Breast epithelium (tissue), 3 donors: Measurements from ENCODE around the gene PPP1CA.

ENCODE experiments used
- POLR2A ChIP-seq: fragments of 450-650 bp; IDR thresholded peaks from one replicate; pipeline ENCODE4 v1.6.1; 2016; ENCODE audit warnings: antibody characterized with exemption, mild to moderate bottlenecking, moderate library complexity
- POLR2AphosphoS5 ChIP-seq, 3 donors: sonication (generic); formaldehyde crosslinking; IDR thresholded peaks; one replicate each; pipeline ENCODE4 v1.6.1; 2017; ENCODE audit warnings: antibody characterized with exemption in 3 of 3
- TF ChIP-seq, protein P1 (sequence below), 3 donors: fragments of 450-650 bp; IDR thresholded peaks; one replicate each; pipeline ENCODE4 v1.5.1; 2016 to 2017; ENCODE audit warnings: antibody characterized with exemption in 3 of 3, mild to moderate bottlenecking in 3 of 3, moderate library complexity in 3 of 3

DNA sequence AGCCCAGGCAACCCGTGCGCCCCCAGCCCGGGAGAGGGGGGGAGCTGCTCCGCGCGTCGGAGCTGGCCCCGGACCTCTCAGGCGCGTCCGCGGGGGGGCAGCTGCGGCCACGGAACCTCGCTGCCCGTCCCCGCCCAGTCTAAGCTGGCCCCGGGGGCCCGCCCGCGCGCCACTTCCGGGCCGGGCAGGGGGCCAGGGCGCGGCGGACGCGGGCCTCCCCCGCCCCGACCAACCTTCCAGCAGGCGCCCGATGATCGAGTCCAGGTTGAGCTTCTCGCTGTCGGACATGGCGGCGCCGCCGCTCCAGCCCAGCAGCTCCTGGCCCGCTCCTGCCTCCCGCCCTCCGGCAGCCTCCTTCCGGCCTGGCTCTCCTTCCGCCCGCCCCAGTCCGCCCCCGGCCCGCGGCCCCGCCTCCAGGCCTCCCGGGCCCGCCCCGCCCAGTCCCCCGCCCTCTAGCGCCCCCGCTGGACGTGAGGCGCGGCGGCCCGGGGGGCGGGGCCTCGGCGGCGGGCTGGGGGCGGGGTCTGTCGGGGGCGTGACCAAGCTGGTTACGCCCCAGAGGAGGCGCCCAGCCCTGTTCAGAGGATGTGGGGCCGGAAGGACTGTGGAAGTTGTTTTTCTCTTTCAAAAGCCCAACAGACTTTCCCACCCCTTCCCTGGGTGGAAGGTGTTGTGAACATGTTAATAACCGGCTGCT lies at the start of gene PPP1CA:
- peak in 2 of 3 donors; percentile 42 to 53 for TF ChIP-seq POLR2AphosphoS5 (IDR thresholded peaks at IDR 0.05)
- TF ChIP-seq, protein P1, sequence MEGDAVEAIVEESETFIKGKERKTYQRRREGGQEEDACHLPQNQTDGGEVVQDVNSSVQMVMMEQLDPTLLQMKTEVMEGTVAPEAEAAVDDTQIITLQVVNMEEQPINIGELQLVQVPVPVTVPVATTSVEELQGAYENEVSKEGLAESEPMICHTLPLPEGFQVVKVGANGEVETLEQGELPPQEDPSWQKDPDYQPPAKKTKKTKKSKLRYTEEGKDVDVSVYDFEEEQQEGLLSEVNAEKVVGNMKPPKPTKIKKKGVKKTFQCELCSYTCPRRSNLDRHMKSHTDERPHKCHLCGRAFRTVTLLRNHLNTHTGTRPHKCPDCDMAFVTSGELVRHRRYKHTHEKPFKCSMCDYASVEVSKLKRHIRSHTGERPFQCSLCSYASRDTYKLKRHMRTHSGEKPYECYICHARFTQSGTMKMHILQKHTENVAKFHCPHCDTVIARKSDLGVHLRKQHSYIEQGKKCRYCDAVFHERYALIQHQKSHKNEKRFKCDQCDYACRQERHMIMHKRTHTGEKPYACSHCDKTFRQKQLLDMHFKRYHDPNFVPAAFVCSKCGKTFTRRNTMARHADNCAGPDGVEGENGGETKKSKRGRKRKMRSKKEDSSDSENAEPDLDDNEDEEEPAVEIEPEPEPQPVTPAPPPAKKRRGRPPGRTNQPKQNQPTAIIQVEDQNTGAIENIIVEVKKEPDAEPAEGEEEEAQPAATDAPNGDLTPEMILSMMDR (IDR thresholded peaks at IDR 0.05), result peak in 1 of 3 donors; percentile 30
- TF ChIP-seq POLR2A, result no peak
